H1 (cell line): Measurements from ENCODE around the gene AKR7A3. TPM values are rescaled to one million over a fixed set of nuclear protein-coding genes. Genes with fewer than 3 reads are reported as not detected.

Source experiments
- CTCF ChIA-PET: fragments of 300-600 bp; sonication (Branson Sonifier 250); formaldehyde crosslinking; loops from one replicate; lab custom pipeline; 2021; ENCODE audit not compliant: partially characterized antibody; lab: Charles Lee
- POLR2A ChIA-PET: fragments of 300-600 bp; sonication (Branson Sonifier 250); formaldehyde crosslinking; loops from one replicate; lab custom pipeline; 2021; ENCODE audit warnings: inconsistent platforms; ENCODE audit not compliant: partially characterized antibody; lab: Charles Lee
- DNase-seq, 2 experiments: peaks; one replicate each; pipeline versions ENCODE4 v3.0.0 to v3.0.0-alpha.2; 2010 to 2022; ENCODE audit warnings: low spot score in 2 of 2, low read depth in 1 of 2, mixed read lengths in 1 of 2
- FAIRE-seq: peaks from 2 replicates; lab custom pipeline; 2011; peaks lifted over from hg19 to GRCh38; lab: Jason Lieb, UNC
- H2AFZ ChIP-seq: 2 replicates; pipeline ENCODE4 v1.8.1; 2012; ENCODE audit warnings: low read length, inconsistent platforms
- H2AK5ac ChIP-seq: 2 replicates; pipeline ENCODE4 v1.6.1; 2013; ENCODE audit warnings: low read depth, low read length
- H2BK120ac ChIP-seq: replicated peaks from 2 replicates; pipeline ENCODE3; 2013; ENCODE audit warnings: low read depth, low read length, inconsistent platforms
- H2BK12ac ChIP-seq: 2 replicates; pipeline ENCODE4 v1.6.1; 2013; ENCODE audit warnings: low read depth, low read length
- H2BK15ac ChIP-seq: 2 replicates; pipeline ENCODE4 v1.6.1; 2013; ENCODE audit warnings: low read length
- H2BK20ac ChIP-seq: 2 replicates; pipeline ENCODE4 v1.6.1; 2013; ENCODE audit warnings: low read length
- H2BK5ac ChIP-seq: 2 replicates; pipeline ENCODE4 v1.6.1; 2013; ENCODE audit warnings: low read depth, low read length
- H3K14ac ChIP-seq: 2 replicates; pipeline ENCODE4 v1.6.1; 2013; ENCODE audit warnings: inconsistent platforms; ENCODE audit not compliant: insufficient read length
- H3K18ac ChIP-seq: 2 replicates; pipeline ENCODE4 v1.6.1; 2013; ENCODE audit warnings: low read length; ENCODE audit errors: extremely low read depth
- H3K23ac ChIP-seq: 2 replicates; pipeline ENCODE4 v1.6.1; 2013; ENCODE audit warnings: inconsistent platforms; ENCODE audit not compliant: insufficient read length
- H3K23me2 ChIP-seq: 2 replicates; pipeline ENCODE4 v1.6.1; 2013; ENCODE audit warnings: low read depth, low read length
- H3K27ac ChIP-seq: 2 replicates; pipeline ENCODE4 v1.6.1; 2011; ENCODE audit warnings: low read depth, low read length, inconsistent platforms
- H3K27me3 ChIP-seq, 4 experiments: replicated peaks in 1 of 4; 1 replicate in 1 of 4; 2 replicates in 3 of 4; pipeline versions ENCODE4 v1.6.1 to v1.8.1; 2011 to 2013; ENCODE audit warnings: low read length in 3 of 4, mild to moderate bottlenecking in 3 of 4, inconsistent platforms in 2 of 4, mixed read lengths in 2 of 4, moderate library complexity in 1 of 4; ENCODE audit not compliant: control insufficient read depth in 3 of 4, insufficient read depth in 3 of 4; ENCODE audit errors: extremely low read depth in 1 of 4
- H3K36me3 ChIP-seq, 4 experiments: 2 replicates each; pipeline versions ENCODE4 v1.6.1 to v1.8.1; 2011 to 2013; ENCODE audit warnings: mild to moderate bottlenecking in 4 of 4, low read length in 3 of 4, moderate library complexity in 2 of 4, control low read depth in 1 of 4, inconsistent platforms in 1 of 4; ENCODE audit not compliant: insufficient read depth in 4 of 4, control insufficient read depth in 2 of 4
- H3K4ac ChIP-seq: replicated peaks from 2 replicates; pipeline ENCODE3; 2013; ENCODE audit warnings: low read length, low read depth, mixed read lengths, inconsistent platforms; ENCODE audit not compliant: insufficient read length
- H3K4me1 ChIP-seq, 4 experiments: replicated peaks in 1 of 4; 1 replicate in 1 of 4; 2 replicates in 3 of 4; pipeline versions ENCODE4 v1.6.1 to v1.8.1; 2011 to 2013; ENCODE audit warnings: low read length in 3 of 4, inconsistent platforms in 2 of 4, mixed read lengths in 1 of 4; ENCODE audit not compliant: insufficient read depth in 4 of 4, control insufficient read depth in 3 of 4
- H3K4me2 ChIP-seq, 2 experiments: 2 replicates each; pipeline versions ENCODE4 v1.6.1 to v1.8.1; 2011 to 2013; ENCODE audit warnings: low read depth in 2 of 2, low read length in 2 of 2, control low read depth in 1 of 2, inconsistent platforms in 1 of 2, mild to moderate bottlenecking in 1 of 2; ENCODE audit not compliant: insufficient read depth in 1 of 2
- H3K4me3 ChIP-seq, 4 experiments: fragments of 200-600, 300-600 bp in 1 of 4; sonication (generic), shearing (Covaris generic), sonication (Bioruptor Twin) in 1 of 4; 2 replicates each; pipeline versions ENCODE4 v1.5.1 to v1.8.1; 2011 to 2016; ENCODE audit warnings: low read length in 4 of 4, low read depth in 3 of 4, control low read depth in 2 of 4, inconsistent platforms in 2 of 4, mild to moderate bottlenecking in 2 of 4, mixed read lengths in 1 of 4, moderate library complexity in 1 of 4; ENCODE audit not compliant: insufficient read depth in 2 of 4; ENCODE audit errors: extremely low read depth in 1 of 4
- H3K56ac ChIP-seq: replicated peaks from 2 replicates; pipeline ENCODE3; 2013; ENCODE audit warnings: low read depth, mild to moderate bottlenecking, mixed read lengths, low read length, inconsistent platforms; ENCODE audit not compliant: insufficient read length
- H3K79me1 ChIP-seq: 2 replicates; pipeline ENCODE4 v1.6.1; 2013; ENCODE audit warnings: low read depth, low read length, control low read depth
- H3K79me2 ChIP-seq, 2 experiments: 2 replicates each; pipeline versions ENCODE4 v1.6.1 to v1.8.1; 2012 to 2013; ENCODE audit warnings: low read length in 2 of 2, mild to moderate bottlenecking in 2 of 2, inconsistent platforms in 1 of 2; ENCODE audit not compliant: insufficient read depth in 2 of 2, control insufficient read depth in 1 of 2
- H3K9ac ChIP-seq, 4 experiments: replicated peaks in 1 of 4; 1 replicate in 1 of 4; 2 replicates in 3 of 4; pipeline versions ENCODE4 v1.6.1 to v1.8.1; 2011 to 2013; ENCODE audit warnings: low read depth in 3 of 4, low read length in 3 of 4, control low read depth in 2 of 4, mild to moderate bottlenecking in 2 of 4, moderate library complexity in 2 of 4, inconsistent platforms in 1 of 4; ENCODE audit errors: extremely low read depth in 1 of 4
- H3K9me3 ChIP-seq, 2 experiments: 2 replicates each; pipeline versions ENCODE4 v1.6.1 to v1.8.1; 2012 to 2013; ENCODE audit warnings: mild to moderate bottlenecking in 2 of 2, moderate library complexity in 2 of 2, control low read depth in 1 of 2, inconsistent platforms in 1 of 2, low read depth in 1 of 2, low read length in 1 of 2, mixed read lengths in 1 of 2; ENCODE audit not compliant: insufficient read depth in 2 of 2
- H4K20me1 ChIP-seq, 2 experiments: replicated peaks in 1 of 2; 2 replicates each; pipeline versions ENCODE3 to v1.8.1; 2011 to 2013; ENCODE audit warnings: inconsistent platforms in 2 of 2, low read length in 2 of 2, mild to moderate bottlenecking in 1 of 2; ENCODE audit not compliant: insufficient read depth in 2 of 2, control insufficient read depth in 1 of 2
- H4K5ac ChIP-seq: 2 replicates; pipeline ENCODE4 v1.6.1; 2013; ENCODE audit warnings: low read length, low read depth, mixed read lengths, inconsistent platforms; ENCODE audit not compliant: insufficient read length
- H4K8ac ChIP-seq: 2 replicates; pipeline ENCODE4 v1.8.0; 2013; ENCODE audit warnings: mild to moderate bottlenecking, moderate library complexity, low read length, inconsistent platforms; ENCODE audit not compliant: insufficient read depth; ENCODE audit errors: extremely low read depth
- H4K91ac ChIP-seq: replicated peaks from 2 replicates; pipeline ENCODE3; 2013; ENCODE audit warnings: low read length, mixed read lengths, inconsistent platforms; ENCODE audit not compliant: insufficient read length
- ASH2L ChIP-seq: fragments of 200-600, 300-600 bp; sonication (generic); IDR thresholded peaks from one replicate; pipeline ENCODE4 v1.7.1; 2017; ENCODE audit warnings: low read length
- ATF3 ChIP-seq: IDR thresholded peaks from 2 replicates; pipeline ENCODE4 v1.6.1; 2011; ENCODE audit warnings: low read depth, mild to moderate bottlenecking, low read length; ENCODE audit not compliant: insufficient read depth
- BCL11A ChIP-seq, 2 experiments: IDR thresholded peaks; one replicate each; pipeline ENCODE4 v1.6.1; 2011; ENCODE audit warnings: low read depth in 2 of 2, low read length in 2 of 2, mild to moderate bottlenecking in 2 of 2
- CEBPB ChIP-seq: IDR thresholded peaks from 2 replicates; pipeline ENCODE4 v1.6.1; 2012; ENCODE audit warnings: low read depth, low read length
- EP300 ChIP-seq, 2 experiments: IDR thresholded peaks; 1 replicate in 1 of 2; 2 replicates in 1 of 2; pipeline ENCODE4 v1.6.1; 2011 to 2012; ENCODE audit warnings: low read depth in 2 of 2, low read length in 2 of 2, mild to moderate bottlenecking in 2 of 2, borderline replicate concordance in 1 of 2, inconsistent platforms in 1 of 2, moderate library complexity in 1 of 2
- KDM5A ChIP-seq: fragments of 200-600 bp; IDR thresholded peaks from 2 replicates; pipeline ENCODE4 v1.7.1; 2012; ENCODE audit warnings: mild to moderate bottlenecking, low read length, inconsistent platforms, mixed read lengths
- POLR2A ChIP-seq, 2 experiments: IDR thresholded peaks; 1 replicate in 1 of 2; 2 replicates in 1 of 2; pipeline ENCODE4 v1.6.1; 2011; ENCODE audit warnings: low read depth in 2 of 2, low read length in 2 of 2, mild to moderate bottlenecking in 2 of 2; ENCODE audit errors: control extremely low read depth in 1 of 2
- POLR2AphosphoS5 ChIP-seq: IDR thresholded peaks from 2 replicates; pipeline ENCODE4 v1.6.1; 2011; ENCODE audit warnings: low read depth, low read length
- RBBP5 ChIP-seq: IDR thresholded peaks from 2 replicates; pipeline ENCODE4 v1.7.1; 2012; ENCODE audit warnings: low read depth, mild to moderate bottlenecking, inconsistent platforms, low read length, moderate library complexity, borderline replicate concordance
- SP1 ChIP-seq: IDR thresholded peaks from 2 replicates; pipeline ENCODE4 v1.6.1; 2011; ENCODE audit warnings: low read depth, low read length
- SP2 ChIP-seq: IDR thresholded peaks from 2 replicates; pipeline ENCODE4 v1.6.1; 2012; ENCODE audit warnings: mild to moderate bottlenecking, low read length, inconsistent platforms
- TAF1 ChIP-seq: IDR thresholded peaks from 2 replicates; pipeline ENCODE4 v1.6.1; 2011; ENCODE audit warnings: mild to moderate bottlenecking, low read depth, low read length
- USF2 ChIP-seq: IDR thresholded peaks from 2 replicates; pipeline ENCODE4 v1.6.1; 2011; ENCODE audit warnings: low read length, improper control_type of control experiment
- YY1 ChIP-seq: IDR thresholded peaks from 2 replicates; pipeline ENCODE4 v1.6.1; 2011; ENCODE audit warnings: low read depth, mild to moderate bottlenecking, low read length
- WGBS, 2 experiments: shearing (Covaris generic) in 1 of 2; methylation state at CpG; one replicate each; pipeline versions ENCODE4 v1.1.6 to v1.1.7; 2013 to 2015; ENCODE audit warnings: low lambda C conversion rate in 2 of 2, mixed read lengths in 2 of 2, inconsistent platforms in 1 of 2, low coverage in 1 of 2, missing lambda C conversion rate in 1 of 2; ENCODE audit not compliant: insufficient replicate concordance in 2 of 2, insufficient coverage in 1 of 2, insufficient read length in 1 of 2; ENCODE audit errors: extremely low coverage in 1 of 2, missing lambda C conversion rate in 1 of 2; 5-methylcytosine and 5-hydroxymethylcytosine counted together
- polyA plus RNA-seq, 7 experiments: library from polyadenylated mRNA; depleted of rRNA in 3 of 7; stranded (reverse) in 5 of 7; unstranded in 2 of 7; fragments of >200 nt in 5 of 7; fragments of 200-250 nt in 2 of 7; gene quantifications; 1 replicate in 5 of 7; 2 replicates in 1 of 7; 4 replicates in 1 of 7; pipeline versions ENCODE4 v1.2.1 to v1.2.3, GENCODE V29; 2011 to 2013; ENCODE audit warnings: missing spikeins in 2 of 7, mixed read lengths in 2 of 7
- total RNA-seq: library from RNA; stranded (reverse); fragmentation: NEBNext Ultra II Directional; extraction: Animal tissue kit (Norgen Biotek cat#: 25700); gene quantifications from 2 replicates; pipeline ENCODE4 v1.2.1, GENCODE V29; 2021

AKR7A3 gene
- total and polyA plus RNA-seq, 2 of the 8 experiments (the other 6 are each of a cell fraction or from before 2014, with no cell fraction given): 0.62 to 0.65 TPM

GRCh38 chr1:19322481-19322880 is 33.9 kb upstream of the AKR7A3 start:
- no peak overlapping the region for H3K4me3 ChIP-seq
- POLR2A ChIA-PET: interaction anchor here (0.6 to 16.9 kb wide), 3 partner anchors 8 to 34 kb away, joined by 3 to 143 read pairs (median 3); no protein-coding TSS in a partner anchor
- WGBS, 2 experiments: 74% methylated on average over 9 of the region's 10 CpGs; no CpG with 5 or more reads in 1 of the 2 experiments
- TF ChIP-seq USF2 (no peak), POLR2AphosphoS5 (no peak), TAF1 (no peak), RBBP5 (no peak), CEBPB (no peak), SP2 (no peak), POLR2A (IDR thresholded peaks at IDR 0.05; ENCODE audit: control extremely low read depth in 1 of 2, low read depth in 2 of 2, low read length in 2 of 2) (no peak), EP300 (IDR thresholded peaks at IDR 0.05; ENCODE audit: borderline replicate concordance in 1 of 2, low read depth in 2 of 2, low read length in 2 of 2) (no peak), YY1 (no peak), BCL11A (IDR thresholded peaks at IDR 0.05; ENCODE audit: low read depth in 2 of 2, low read length in 2 of 2) (no peak), ATF3 (no peak), KDM5A (no peak), ASH2L (no peak), SP1 (no peak)

More at GRCh38 chr1:19322481-19322880, 33.9 kb upstream of the AKR7A3 start:
- Histone ChIP-seq H4K8ac (no peak overlapping the region), H2BK120ac (no peak overlapping the region), H2BK15ac (no peak overlapping the region), H4K5ac (no peak overlapping the region), H3K4me1 (no peaks in the 10 kb centered on the region; a peak in 3 of 7 replicates), H3K79me1 (no peaks in the 10 kb centered on the region), H3K9ac (no peak overlapping the region), H2BK5ac (no peak overlapping the region), H3K4me2 (no peak overlapping the region), H2BK12ac (no peak overlapping the region), H3K36me3 (peaks cover 5 to 18% (median 7%) of the 10 kb centered on the region in 4 experiments; a peak in 5 of 8 replicates), H3K79me2 (no peaks in the 10 kb centered on the region), H3K9me3 (no peaks in the 10 kb centered on the region), H2AFZ (no peak overlapping the region), H3K4ac (no peak overlapping the region), H3K23ac (no peak overlapping the region), H3K18ac (no peak overlapping the region), H3K27me3 (no peaks in the 10 kb centered on the region), H2AK5ac (no peak overlapping the region), H3K56ac (no peak overlapping the region), H2BK20ac (no peak overlapping the region), H3K23me2 (no peaks in the 10 kb centered on the region), H4K20me1 (peaks cover 3 to 22% of the 10 kb centered on the region in 2 experiments), H3K14ac (no peak overlapping the region), H3K27ac (no peak overlapping the region), H4K91ac (no peak overlapping the region)
- DNase-seq (no peak), FAIRE-seq (no peak)
- CTCF ChIA-PET: interaction anchor here (0.6 to 1.7 kb wide), 6 partner anchors 29 to 372 kb away, joined by 3 to 4 read pairs (median 4); no protein-coding TSS in a partner anchor
